Measurements from ENCODE around the gene FXYD4.

Gene FXYD4

GRCh38 chr10:43347997-43348396, 23.4 kb upstream of the FXYD4 start:
- DNase-seq: no peak

GRCh38 chr10:43348511-43349312, 22.7 kb upstream of the FXYD4 start:
- peak; percentile 66 for DNase-seq

- no peak for DNase-seq
These were observed 21.3 kb upstream of the FXYD4 start for GRCh38 chr10:43350156-43350555.

GRCh38 chr10:43350686-43351085, 20.8 kb upstream of the FXYD4 start:
- DNase-seq: no peak

GRCh38 chr10:43351301-43351700, 20.1 kb upstream of the FXYD4 start:
- no peak for DNase-seq

GRCh38 chr10:43352951-43353350, 18.5 kb upstream of the FXYD4 start:
- no peak for DNase-seq

- no peak for DNase-seq
These were observed 17.7 kb upstream of the FXYD4 start for GRCh38 chr10:43353495-43354329.

GRCh38 chr10:43354330-43354635, 17.2 kb upstream of the FXYD4 start:
- no peak for DNase-seq

GRCh38 chr10:43354879-43355380, 16.5 kb upstream of the FXYD4 start:
- DNase-seq: no peak

- DNase-seq: peak; percentile 27
These were observed 15.6 kb upstream of the FXYD4 start for GRCh38 chr10:43355749-43356371.

GRCh38 chr10:43360086-43360485, 11.3 kb upstream of the FXYD4 start:
- no peak for DNase-seq

GRCh38 chr10:43361547-43362190, 9.8 kb upstream of the FXYD4 start:
- no peak for DNase-seq

- DNase-seq: peak; percentile 92
These were observed 9.1 kb upstream of the FXYD4 start for GRCh38 chr10:43362191-43362839.

GRCh38 chr10:43365001-43365400, 6.4 kb upstream of the FXYD4 start:
- no peak for DNase-seq

GRCh38 chr10:43369921-43370320, 1.5 kb upstream of the FXYD4 start:
- DNase-seq: no peak

- no peak for DNase-seq
These were observed 693 bp upstream of the FXYD4 start for GRCh38 chr10:43370671-43371215.

GRCh38 chr10:43372765-43373361, 1.4 kb downstream of the FXYD4 start:
- DNase-seq: no peak

GRCh38 chr10:43373461-43373860, 2.0 kb downstream of the FXYD4 start:
- DNase-seq: no peak

- DNase-seq: no peak
These were observed 2.8 kb downstream of the FXYD4 start for GRCh38 chr10:43374194-43374593.

GRCh38 chr10:43375401-43376020, 4.1 kb downstream of the FXYD4 start:
- no peak for DNase-seq

- DNase-seq: no peak
These were observed 4.7 kb downstream of the FXYD4 start for GRCh38 chr10:43376046-43376635.

Data from fibroblast of skin of right biceps (primary cell).